ENCODE data around the gene ITGAX.

ITGAX gene

GRCh38 chr16:31357324-31358109 lies 2.5 kb downstream of the ITGAX start:
- Histone ChIP-seq H3K4me1 (ENCODE audit: insufficient read depth, insufficient read length) (peaks cover 6% of the 10 kb centered on the region), H3K9me3 (ENCODE audit: insufficient read depth, low read length) (no peaks in the 10 kb centered on the region), H3K36me3 (ENCODE audit: insufficient read depth, insufficient read length, low read length) (no peaks in the 10 kb centered on the region), H3K4me3 (ENCODE audit: insufficient read length, low read depth) (no peak overlapping the region), H3K9ac (ENCODE audit: insufficient read length, low read depth) (peak overlapping the region; percentile 22), H3K27me3 (ENCODE audit: insufficient read depth, insufficient read length) (no peaks in the 10 kb centered on the region)
- no peak for DNase-seq (ENCODE audit: low read depth, low spot score)
- TF ChIP-seq ZNF274 (IDR thresholded peaks at IDR 0.05; ENCODE audit: low read depth, low read length) (no peak), SUZ12 (IDR thresholded peaks at IDR 0.05; ENCODE audit: extremely low read depth, insufficient read depth, insufficient read length) (no peak), YY1 (IDR thresholded peaks at IDR 0.05; ENCODE audit: insufficient read depth, insufficient read length) (no peak)

GRCh38 chr16:31360251-31360650 lies 5.3 kb downstream of the ITGAX start:
- DNase-seq (ENCODE audit: low read depth, low spot score), result no peak
- Histone ChIP-seq H3K4me1 (ENCODE audit: insufficient read depth, insufficient read length) (peaks cover 6% of the 10 kb centered on the region), H3K4me3 (ENCODE audit: insufficient read length, low read depth) (no peak overlapping the region), H3K36me3 (ENCODE audit: insufficient read depth, insufficient read length, low read length) (no peaks in the 10 kb centered on the region), H3K9ac (ENCODE audit: insufficient read length, low read depth) (no peak overlapping the region), H3K27me3 (ENCODE audit: insufficient read depth, insufficient read length) (no peaks in the 10 kb centered on the region), H3K9me3 (ENCODE audit: insufficient read depth, low read length) (no peaks in the 10 kb centered on the region)
- TF ChIP-seq SUZ12 (IDR thresholded peaks at IDR 0.05; ENCODE audit: extremely low read depth, insufficient read depth, insufficient read length) (no peak), YY1 (IDR thresholded peaks at IDR 0.05; ENCODE audit: insufficient read depth, insufficient read length) (no peak), ZNF274 (IDR thresholded peaks at IDR 0.05; ENCODE audit: low read depth, low read length) (no peak)

- TF ChIP-seq ZNF274 (IDR thresholded peaks at IDR 0.05; ENCODE audit: low read depth, low read length) (no peak), SUZ12 (IDR thresholded peaks at IDR 0.05; ENCODE audit: extremely low read depth, insufficient read depth, insufficient read length) (no peak), YY1 (IDR thresholded peaks at IDR 0.05; ENCODE audit: insufficient read depth, insufficient read length) (no peak)
- H3K27me3 ChIP-seq (ENCODE audit: insufficient read depth, insufficient read length), result no peaks in the 10 kb centered on the region
- H3K9ac ChIP-seq (ENCODE audit: insufficient read length, low read depth), result no peak overlapping the region
These were observed 6.5 kb downstream of the ITGAX start for GRCh38 chr16:31361201-31362110.

GRCh38 chr16:31362476-31363405 lies 7.8 kb downstream of the ITGAX start:
- DNase-seq (ENCODE audit: low read depth, low spot score), result no peak
- Histone ChIP-seq H3K36me3 (ENCODE audit: insufficient read depth, insufficient read length, low read length) (no peaks in the 10 kb centered on the region), H3K4me1 (ENCODE audit: insufficient read depth, insufficient read length) (no peaks in the 10 kb centered on the region), H3K9me3 (ENCODE audit: insufficient read depth, low read length) (no peaks in the 10 kb centered on the region), H3K27me3 (ENCODE audit: insufficient read depth, insufficient read length) (no peaks in the 10 kb centered on the region), H3K9ac (ENCODE audit: insufficient read length, low read depth) (peak overlapping the region; percentile 34), H3K4me3 (ENCODE audit: insufficient read length, low read depth) (no peak overlapping the region)
- TF ChIP-seq SUZ12 (IDR thresholded peaks at IDR 0.05; ENCODE audit: extremely low read depth, insufficient read depth, insufficient read length) (no peak), YY1 (IDR thresholded peaks at IDR 0.05; ENCODE audit: insufficient read depth, insufficient read length) (no peak)

More at GRCh38 chr16:31361201-31362110, 6.5 kb downstream of the ITGAX start:
- Histone ChIP-seq H3K4me1 (ENCODE audit: insufficient read depth, insufficient read length) (peaks cover 6% of the 10 kb centered on the region), H3K4me3 (ENCODE audit: insufficient read length, low read depth) (no peak overlapping the region), H3K9me3 (ENCODE audit: insufficient read depth, low read length) (no peaks in the 10 kb centered on the region), H3K36me3 (ENCODE audit: insufficient read depth, insufficient read length, low read length) (no peaks in the 10 kb centered on the region)
- DNase-seq (ENCODE audit: low read depth, low spot score), result no peak

GRCh38 chr16:31363721-31364120 lies 8.7 kb downstream of the ITGAX start:
- DNase-seq (ENCODE audit: low read depth, low spot score), result no peak
- Histone ChIP-seq H3K4me1 (ENCODE audit: insufficient read depth, insufficient read length) (no peaks in the 10 kb centered on the region), H3K9ac (ENCODE audit: insufficient read length, low read depth) (no peak overlapping the region), H3K36me3 (ENCODE audit: insufficient read depth, insufficient read length, low read length) (no peaks in the 10 kb centered on the region), H3K4me3 (ENCODE audit: insufficient read length, low read depth) (no peak overlapping the region), H3K27me3 (ENCODE audit: insufficient read depth, insufficient read length) (no peaks in the 10 kb centered on the region), H3K9me3 (ENCODE audit: insufficient read depth, low read length) (no peaks in the 10 kb centered on the region)
- no peak for TF ChIP-seq ZNF274 (IDR thresholded peaks at IDR 0.05; ENCODE audit: low read depth, low read length)
- no peak for TF ChIP-seq SUZ12 (IDR thresholded peaks at IDR 0.05; ENCODE audit: extremely low read depth, insufficient read depth, insufficient read length)
- TF ChIP-seq YY1 (IDR thresholded peaks at IDR 0.05; ENCODE audit: insufficient read depth, insufficient read length), result no peak

GRCh38 chr16:31364421-31364820 lies 9.4 kb downstream of the ITGAX start:
- DNase-seq (ENCODE audit: low read depth, low spot score), result no peak

More at GRCh38 chr16:31364421-31364820, 9.4 kb downstream of the ITGAX start:
- Histone ChIP-seq H3K27me3 (ENCODE audit: insufficient read depth, insufficient read length) (no peaks in the 10 kb centered on the region), H3K4me3 (ENCODE audit: insufficient read length, low read depth) (no peak overlapping the region), H3K9me3 (ENCODE audit: insufficient read depth, low read length) (peaks cover 3% of the 10 kb centered on the region; the same call in 1 of the 2 replicates), H3K36me3 (ENCODE audit: insufficient read depth, insufficient read length, low read length) (no peaks in the 10 kb centered on the region), H3K9ac (ENCODE audit: insufficient read length, low read depth) (no peak overlapping the region), H3K4me1 (ENCODE audit: insufficient read depth, insufficient read length) (no peaks in the 10 kb centered on the region)
- TF ChIP-seq YY1 (IDR thresholded peaks at IDR 0.05; ENCODE audit: insufficient read depth, insufficient read length), result no peak
- no peak for TF ChIP-seq ZNF274 (IDR thresholded peaks at IDR 0.05; ENCODE audit: low read depth, low read length)
- no peak for TF ChIP-seq SUZ12 (IDR thresholded peaks at IDR 0.05; ENCODE audit: extremely low read depth, insufficient read depth, insufficient read length)
